Activated CD4-positive, alpha-beta T cell treated with anti-CD3 and anti-CD28 coated beads, Interleukin-2, amount 10 ng/mL, durations not matched to agents 7 days and 5 days (primary cell): ENCODE data around the gene DSCAML1. TPM values are rescaled to one million over a fixed set of nuclear protein-coding genes. Genes with fewer than 3 reads are reported as not detected.

Source experiments
- CTCF ChIA-PET: fragments of 350-600 bp; sonication (Branson Sonifier 250); formaldehyde crosslinking; loops from one replicate; lab custom pipeline; 2021; ENCODE audit warnings: antibody characterized with exemption; lab: Charles Lee
- POLR2A ChIA-PET: fragments of 350-600 bp; sonication (Branson Sonifier 250); formaldehyde crosslinking; loops from one replicate; lab custom pipeline; 2021; ENCODE audit warnings: antibody characterized with exemption; lab: Charles Lee
- DNase-seq: peaks from one replicate; pipeline ENCODE4 v3.0.0-alpha.2; 2020
- H3K27ac Mint-ChIP-seq: one replicate; pipeline ENCODE4 v1.8.0; 2021; ENCODE audit warnings: mild to moderate bottlenecking, moderate library complexity, mixed read lengths
- H3K27me3 Mint-ChIP-seq: one replicate; pipeline ENCODE4 v1.8.0; 2021; ENCODE audit warnings: mixed read lengths
- H3K36me3 Mint-ChIP-seq: one replicate; pipeline ENCODE4 v1.8.0; 2021; ENCODE audit warnings: low read depth, mixed read lengths
- H3K4me1 Mint-ChIP-seq: one replicate; pipeline ENCODE4 v1.8.0; 2021; ENCODE audit warnings: mixed read lengths
- H3K4me3 Mint-ChIP-seq: one replicate; pipeline ENCODE4 v1.8.0; 2021; ENCODE audit warnings: mild to moderate bottlenecking, moderate library complexity, mixed read lengths
- H3K9me3 Mint-ChIP-seq: one replicate; pipeline ENCODE4 v1.8.0; 2021; ENCODE audit warnings: mixed read lengths
- total RNA-seq, 2 experiments: library from RNA; stranded (reverse); gene quantifications; one replicate each; pipeline ENCODE4 v1.2.3, GENCODE V29; 2021

Gene DSCAML1
- total RNA-seq, 2 experiments from 2014 or later, result 0.02 to 0.25 TPM

- CTCF ChIA-PET, result interaction anchor here (2.2 kb wide), 1 partner anchor 8 kb away, joined by 5 read pairs; no protein-coding TSS in a partner anchor
- Mint-ChIP-seq H3K9me3 (no peaks in the 10 kb centered on the region), H3K4me1 (peaks cover 4% of the 10 kb centered on the region), H3K27ac (no peak overlapping the region), H3K27me3 (peaks cover 60% of the 10 kb centered on the region), H3K4me3 (no peak overlapping the region), H3K36me3 (peaks cover 2% of the 10 kb centered on the region)
- POLR2A ChIA-PET, result no interaction called here
- no peak for DNase-seq
Measured at GRCh38 chr11:117794772-117795629, 2.0 kb downstream of the DSCAML1 start.

- peaks cover 4% of the 10 kb centered on the region for H3K4me1 Mint-ChIP-seq
- H3K27me3 Mint-ChIP-seq, result peaks cover 55% of the 10 kb centered on the region
- ChIA-PET CTCF (interaction anchor here (1.0 to 2.4 kb wide), 3 partner anchors 9 to 15 kb away, joined by 4 to 12 read pairs (median 5); no protein-coding TSS in a partner anchor), POLR2A (no interaction called here)
- no peak for DNase-seq
- peaks cover 2% of the 10 kb centered on the region for H3K36me3 Mint-ChIP-seq
- no peak overlapping the region for H3K27ac Mint-ChIP-seq
- H3K4me3 Mint-ChIP-seq, result no peak overlapping the region
- no peaks in the 10 kb centered on the region for H3K9me3 Mint-ChIP-seq
Measured at GRCh38 chr11:117794135-117794534, 2.9 kb downstream of the DSCAML1 start.

GRCh38 chr11:117793583-117793982 lies 3.4 kb downstream of the DSCAML1 start:
- Mint-ChIP-seq H3K4me3 (no peak overlapping the region), H3K9me3 (no peaks in the 10 kb centered on the region), H3K27me3 (peaks cover 49% of the 10 kb centered on the region), H3K36me3 (peaks cover 2% of the 10 kb centered on the region), H3K4me1 (peaks cover 4% of the 10 kb centered on the region), H3K27ac (no peak overlapping the region)
- ChIA-PET POLR2A (no interaction called here), CTCF (interaction anchor here (0.9 to 2.4 kb wide), 5 partner anchors 9 to 370 kb away, joined by 3 to 12 read pairs (median 4); no protein-coding TSS in a partner anchor)
- no peak for DNase-seq

GRCh38 chr11:117792992-117793391 lies 4.0 kb downstream of the DSCAML1 start:
- no peak overlapping the region for H3K27ac Mint-ChIP-seq
- peaks cover 2% of the 10 kb centered on the region for H3K36me3 Mint-ChIP-seq
- CTCF ChIA-PET, result interaction anchor here (0.6 to 2.4 kb wide), 7 partner anchors 8 to 655 kb away, joined by 3 to 12 read pairs (median 5); no protein-coding TSS in a partner anchor
- peaks cover 45% of the 10 kb centered on the region for H3K27me3 Mint-ChIP-seq
- no peak for DNase-seq
- H3K9me3 Mint-ChIP-seq, result no peaks in the 10 kb centered on the region
- H3K4me1 Mint-ChIP-seq, result peaks cover 4% of the 10 kb centered on the region
- no peak overlapping the region for H3K4me3 Mint-ChIP-seq
- POLR2A ChIA-PET, result no interaction called here

- ChIA-PET CTCF (interaction anchor here (0.6 to 2.4 kb wide), 4 partner anchors 9 to 654 kb away, joined by 3 to 12 read pairs (median 6); no protein-coding TSS in a partner anchor), POLR2A (no interaction called here)
- Mint-ChIP-seq H3K27me3 (peaks cover 43% of the 10 kb centered on the region), H3K4me1 (no peaks in the 10 kb centered on the region), H3K27ac (no peak overlapping the region), H3K36me3 (no peaks in the 10 kb centered on the region), H3K9me3 (no peaks in the 10 kb centered on the region), H3K4me3 (no peak overlapping the region)
- DNase-seq, result no peak
Measured at GRCh38 chr11:117792241-117792640, 4.8 kb downstream of the DSCAML1 start.

GRCh38 chr11:117790279-117790678 lies 6.7 kb downstream of the DSCAML1 start:
- no peak overlapping the region for H3K4me3 Mint-ChIP-seq

GRCh38 chr11:117789241-117789640 lies 7.8 kb downstream of the DSCAML1 start:
- Mint-ChIP-seq H3K9me3 (no peaks in the 10 kb centered on the region), H3K4me1 (no peaks in the 10 kb centered on the region), H3K36me3 (no peaks in the 10 kb centered on the region), H3K27me3 (peaks cover 35% of the 10 kb centered on the region), H3K27ac (no peak overlapping the region), H3K4me3 (no peak overlapping the region)
- DNase-seq, result no peak
- POLR2A ChIA-PET, result no interaction called here
- CTCF ChIA-PET, result interaction anchor here (1.2 kb wide), 1 partner anchor 18 kb away, joined by 4 read pairs; no protein-coding TSS in a partner anchor

More at GRCh38 chr11:117790279-117790678, 6.7 kb downstream of the DSCAML1 start:
- Mint-ChIP-seq H3K27me3 (peaks cover 37% of the 10 kb centered on the region), H3K4me1 (no peaks in the 10 kb centered on the region), H3K9me3 (no peaks in the 10 kb centered on the region), H3K27ac (no peak overlapping the region), H3K36me3 (no peaks in the 10 kb centered on the region)
- ChIA-PET POLR2A (no interaction called here), CTCF (no interaction called here)
- no peak for DNase-seq

- Mint-ChIP-seq H3K4me3 (no peak overlapping the region), H3K4me1 (no peaks in the 10 kb centered on the region), H3K36me3 (no peaks in the 10 kb centered on the region), H3K9me3 (no peaks in the 10 kb centered on the region), H3K27me3 (peaks cover 23% of the 10 kb centered on the region), H3K27ac (no peak overlapping the region)
- CTCF ChIA-PET, result no interaction called here
- POLR2A ChIA-PET, result no interaction called here
- DNase-seq, result no peak
Measured at GRCh38 chr11:117786135-117786870, 10.7 kb downstream of the DSCAML1 start.

GRCh38 chr11:117782101-117782500 lies 14.9 kb downstream of the DSCAML1 start:
- H3K4me1 Mint-ChIP-seq, result no peaks in the 10 kb centered on the region
- DNase-seq, result no peak
- ChIA-PET POLR2A (no interaction called here), CTCF (no interaction called here)
- H3K36me3 Mint-ChIP-seq, result no peaks in the 10 kb centered on the region
- H3K27me3 Mint-ChIP-seq, result peaks cover 18% of the 10 kb centered on the region
- H3K4me3 Mint-ChIP-seq, result no peak overlapping the region
- no peaks in the 10 kb centered on the region for H3K9me3 Mint-ChIP-seq
- H3K27ac Mint-ChIP-seq, result no peak overlapping the region

GRCh38 chr11:117781627-117782026 lies 15.4 kb downstream of the DSCAML1 start:
- POLR2A ChIA-PET, result no interaction called here
- no peak for DNase-seq
- no peak overlapping the region for H3K27ac Mint-ChIP-seq
- no peaks in the 10 kb centered on the region for H3K9me3 Mint-ChIP-seq
- no peaks in the 10 kb centered on the region for H3K4me1 Mint-ChIP-seq
- peaks cover 18% of the 10 kb centered on the region for H3K27me3 Mint-ChIP-seq
- CTCF ChIA-PET, result interaction anchor here (0.6 kb wide), 1 partner anchor 373 kb away, joined by 3 read pairs; no protein-coding TSS in a partner anchor
- no peak overlapping the region for H3K4me3 Mint-ChIP-seq
- H3K36me3 Mint-ChIP-seq, result no peaks in the 10 kb centered on the region

- no peaks in the 10 kb centered on the region for H3K9me3 Mint-ChIP-seq
- peaks cover 16% of the 10 kb centered on the region for H3K27me3 Mint-ChIP-seq
- CTCF ChIA-PET, result interaction anchor here (0.7 kb wide), 2 partner anchors 115 to 133 kb away, joined by 3 to 4 read pairs; no protein-coding TSS in a partner anchor
Measured at GRCh38 chr11:117780456-117780855, 16.6 kb downstream of the DSCAML1 start.

GRCh38 chr11:117774553-117774952 lies 22.5 kb downstream of the DSCAML1 start:
- DNase-seq, result no peak
- peaks cover 5% of the 10 kb centered on the region for H3K27me3 Mint-ChIP-seq
- H3K36me3 Mint-ChIP-seq, result no peaks in the 10 kb centered on the region
- no peak overlapping the region for H3K4me3 Mint-ChIP-seq
- no peaks in the 10 kb centered on the region for H3K4me1 Mint-ChIP-seq
- H3K27ac Mint-ChIP-seq, result no peak overlapping the region
- POLR2A ChIA-PET, result no interaction called here
- no peaks in the 10 kb centered on the region for H3K9me3 Mint-ChIP-seq
- CTCF ChIA-PET, result no interaction called here

More at GRCh38 chr11:117780456-117780855, 16.6 kb downstream of the DSCAML1 start:
- POLR2A ChIA-PET, result no interaction called here
- DNase-seq, result no peak
- no peaks in the 10 kb centered on the region for H3K36me3 Mint-ChIP-seq
- no peak overlapping the region for H3K27ac Mint-ChIP-seq
- no peak overlapping the region for H3K4me3 Mint-ChIP-seq
- no peaks in the 10 kb centered on the region for H3K4me1 Mint-ChIP-seq
